Stimulated activated CD8-positive, alpha-beta memory T cell treated with anti-CD3 and anti-CD28 coated beads, Interleukin-7, amount 100 ng/mL, for 48 hours (primary cell): ENCODE measurements around the gene TRPM5.

ENCODE experiments used
- DNase-seq, 2 donors: peaks; one replicate each; pipeline ENCODE4 v3.0.0-alpha.2; 2020; ENCODE audit warnings: low read depth in 1 of 2; ENCODE audit errors: extremely low read depth in 1 of 2

TRPM5 gene

GRCh38 chr11:2409611-2410468 is 34.5 kb downstream of the TRPM5 start:
- DNase-seq = no peak

- DNase-seq = no peak
These were observed 35.2 kb downstream of the TRPM5 start for GRCh38 chr11:2409126-2409525.

DNA sequence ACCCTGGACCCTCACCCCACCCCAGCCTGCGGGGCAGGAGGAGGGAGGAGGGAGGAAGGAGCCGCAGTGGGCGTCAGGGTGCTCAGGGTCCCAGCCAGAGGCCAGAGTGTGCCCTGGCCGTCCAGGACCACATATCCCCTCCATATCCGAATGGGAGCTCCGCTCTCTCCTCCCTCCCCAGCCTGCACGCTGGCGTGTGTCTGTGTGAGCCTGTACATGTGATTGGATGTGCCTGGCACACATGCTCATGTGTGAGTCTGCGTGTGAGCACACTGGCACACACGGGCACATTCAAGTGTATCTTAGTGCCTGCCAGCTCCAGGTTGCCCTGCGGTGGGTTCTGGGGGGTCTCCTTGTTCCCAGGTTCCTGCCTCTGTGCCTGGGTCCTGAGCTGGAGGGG is 35.6 kb downstream of the TRPM5 start:
- DNase-seq = no peak

- DNase-seq = no peak
These were observed 37.4 kb downstream of the TRPM5 start for GRCh38 chr11:2406878-2407410.

DNA sequence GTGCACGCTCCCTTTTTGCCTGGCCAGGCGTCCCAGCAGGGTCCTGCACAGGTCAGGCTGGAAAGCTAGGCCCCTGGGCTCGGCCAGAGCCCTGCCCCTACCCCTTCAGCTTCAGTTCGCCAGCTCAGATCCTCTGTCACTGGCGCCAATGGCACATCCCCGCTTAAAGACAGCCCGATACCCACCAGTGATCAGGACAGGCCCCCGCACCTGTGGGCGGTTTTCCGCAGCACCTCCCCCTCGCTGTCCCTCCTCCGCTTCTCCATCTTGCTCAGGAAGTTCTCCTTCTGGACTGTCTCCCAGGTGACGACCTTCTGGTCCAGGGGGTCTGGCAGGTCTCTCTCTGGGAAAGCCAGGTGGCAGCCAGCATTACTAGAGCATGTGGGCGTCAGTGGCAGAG is 37.9 kb downstream of the TRPM5 start:
- no peak for DNase-seq

DNA sequence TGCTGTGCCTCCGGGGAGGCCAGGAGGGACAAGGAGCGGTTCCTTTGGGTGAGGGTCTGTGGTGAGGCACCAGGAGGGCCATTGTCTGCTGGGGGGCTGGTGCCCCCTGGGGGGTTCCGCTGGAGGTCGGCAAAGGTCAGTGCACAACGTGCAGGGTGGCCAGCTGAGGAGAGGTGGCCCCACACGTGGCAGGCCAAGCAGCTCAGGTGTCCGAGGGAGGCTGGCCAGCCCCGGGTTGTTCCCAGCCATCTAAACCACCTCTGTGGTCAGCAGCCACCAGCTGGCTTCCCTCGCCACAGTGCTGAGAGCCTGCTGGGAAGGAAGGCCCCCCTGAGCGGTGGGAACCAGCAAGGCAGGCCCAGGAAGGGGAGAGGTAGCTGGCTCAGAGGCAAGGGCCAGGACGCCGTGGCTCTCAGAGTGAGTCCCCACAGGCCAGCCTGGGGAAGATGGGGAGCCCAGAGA is 39.5 kb downstream of the TRPM5 start:
- DNase-seq = no peak

GRCh38 chr11:2402890-2403645 is 41.2 kb downstream of the TRPM5 start:
- no peak for DNase-seq

DNA sequence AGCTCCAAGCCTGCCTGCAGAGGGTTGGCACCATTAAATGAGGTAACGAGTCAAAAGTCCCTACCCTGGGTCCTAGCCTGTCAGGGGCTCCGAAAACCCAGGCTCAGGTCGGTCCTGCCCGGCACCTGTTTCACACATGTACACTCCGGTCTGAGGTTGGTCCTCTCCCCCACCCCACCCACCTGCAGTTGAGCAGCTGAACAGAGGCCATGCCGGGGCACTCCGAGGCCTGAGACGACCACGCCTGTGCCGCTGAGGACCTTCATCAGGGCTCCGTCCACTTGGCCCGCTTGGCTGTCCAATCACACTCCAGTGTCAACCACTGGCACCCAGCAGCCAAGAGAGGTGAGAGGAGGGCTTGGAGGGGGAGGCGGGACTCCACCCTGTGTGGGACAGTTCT is 42.2 kb downstream of the TRPM5 start:
- DNase-seq = no peak

DNA sequence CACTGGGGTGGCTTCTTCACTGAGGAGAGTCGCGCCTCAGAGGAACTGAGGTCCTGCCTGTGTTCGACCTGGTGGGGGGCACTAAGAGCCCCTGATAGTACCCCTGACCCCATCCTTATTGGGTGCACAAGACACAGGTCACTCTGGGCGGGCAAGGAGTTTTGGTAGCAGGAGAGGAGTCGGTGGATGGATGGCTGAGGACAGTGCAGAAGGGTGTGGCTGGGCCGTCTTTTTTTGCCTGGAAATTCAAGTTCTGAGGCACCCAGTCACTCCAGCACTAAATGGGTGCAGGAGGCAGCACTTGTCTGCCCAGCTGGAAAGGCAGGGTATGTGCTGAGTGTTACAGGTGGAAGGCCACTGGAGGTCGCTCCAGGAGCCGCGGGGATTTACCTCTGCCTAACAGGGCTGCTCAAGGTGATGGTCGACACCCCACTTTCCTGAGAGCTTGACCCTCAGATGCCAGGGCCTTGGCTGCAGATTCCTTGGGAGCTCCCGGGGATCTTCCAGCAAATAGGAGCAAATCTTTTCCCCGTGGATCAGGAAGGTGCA is 42.8 kb downstream of the TRPM5 start:
- DNase-seq = no peak

DNA sequence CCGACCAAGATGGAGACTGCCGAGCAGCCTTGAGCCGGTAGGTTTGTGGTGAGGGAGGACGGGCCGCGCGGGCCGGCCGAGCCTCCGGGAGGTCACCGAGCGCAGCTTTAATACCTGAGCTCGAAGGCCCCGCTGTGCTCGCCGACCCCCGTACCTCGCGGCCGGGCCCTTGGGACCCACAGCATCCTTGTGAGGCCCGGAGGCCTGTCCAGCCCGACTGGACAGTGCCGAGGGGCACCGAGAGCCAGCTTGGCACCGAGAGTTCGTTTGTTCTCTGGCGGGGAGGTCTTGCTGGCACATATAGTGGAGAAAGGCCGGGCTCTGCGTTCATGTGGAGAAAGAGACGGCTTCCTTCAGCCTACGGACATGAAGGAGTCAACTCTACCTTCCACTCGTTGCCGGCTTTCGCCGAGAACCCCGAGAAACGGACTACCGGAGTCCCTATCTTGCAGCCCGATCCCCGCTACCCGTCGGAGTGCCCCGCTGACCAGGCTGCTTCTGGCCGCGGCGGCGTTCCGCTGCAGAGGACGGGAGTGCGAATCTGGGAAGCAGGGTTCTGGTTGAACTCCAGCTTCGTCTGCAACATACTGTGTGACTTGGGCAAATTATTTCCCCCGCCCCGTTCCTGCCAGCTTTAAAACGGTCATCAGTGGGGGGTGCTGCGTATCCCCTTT is 43.4 kb downstream of the TRPM5 start:
- DNase-seq = no peak

DNA sequence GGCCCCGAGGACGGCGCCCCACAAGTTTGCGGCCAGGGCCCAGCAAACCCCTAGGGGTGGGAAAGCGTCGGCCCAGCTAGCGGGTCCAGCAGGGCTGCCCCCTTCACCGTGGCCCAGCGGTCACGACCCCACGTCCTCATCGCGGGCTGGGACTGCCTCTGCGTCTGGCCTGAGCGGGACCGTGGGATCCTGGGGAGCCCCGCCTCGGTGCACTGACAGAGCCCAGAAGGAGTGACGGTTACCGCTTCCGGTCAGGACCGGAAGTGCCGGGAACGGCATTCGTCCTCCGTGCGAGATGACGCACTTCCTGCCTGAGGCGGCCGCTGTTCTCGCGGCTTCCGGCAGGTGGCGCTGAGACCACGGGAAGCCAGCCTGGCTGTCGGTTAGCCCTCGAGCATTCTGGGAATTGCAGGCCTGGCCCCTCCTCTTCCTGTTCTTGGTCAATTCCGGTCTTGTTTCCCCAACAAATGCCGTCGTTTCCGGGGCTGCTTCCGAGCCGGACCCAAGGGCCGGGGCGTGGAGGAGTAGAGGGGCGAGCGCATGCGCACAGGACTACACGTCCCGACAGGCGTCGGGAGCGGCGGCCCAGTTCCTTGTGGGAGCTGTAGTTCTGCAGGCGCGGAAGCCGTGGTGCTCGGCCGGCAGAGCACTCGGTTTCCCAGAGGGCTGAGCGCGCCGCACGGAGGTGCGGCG is 44.1 kb downstream of the TRPM5 start, which contains the start of gene TSSC4:
Gene TSSC4, plus strand, starts transcription at position 682 of the 693 bp plus-strand sequence. CDS start 1,884 bp downstream, outside the sequence.
- DNase-seq = peak; percentile 99

GRCh38 chr11:2399488-2400068 is 44.7 kb downstream of the TRPM5 start:
- no peak for DNase-seq

- DNase-seq = no peak
These were observed 45.5 kb downstream of the TRPM5 start for GRCh38 chr11:2398664-2399355.

GRCh38 chr11:2397005-2397404 is 47.3 kb downstream of the TRPM5 start:
- no peak for DNase-seq

- no peak for DNase-seq
These were observed 47.8 kb downstream of the TRPM5 start for GRCh38 chr11:2396471-2396870.

DNA sequence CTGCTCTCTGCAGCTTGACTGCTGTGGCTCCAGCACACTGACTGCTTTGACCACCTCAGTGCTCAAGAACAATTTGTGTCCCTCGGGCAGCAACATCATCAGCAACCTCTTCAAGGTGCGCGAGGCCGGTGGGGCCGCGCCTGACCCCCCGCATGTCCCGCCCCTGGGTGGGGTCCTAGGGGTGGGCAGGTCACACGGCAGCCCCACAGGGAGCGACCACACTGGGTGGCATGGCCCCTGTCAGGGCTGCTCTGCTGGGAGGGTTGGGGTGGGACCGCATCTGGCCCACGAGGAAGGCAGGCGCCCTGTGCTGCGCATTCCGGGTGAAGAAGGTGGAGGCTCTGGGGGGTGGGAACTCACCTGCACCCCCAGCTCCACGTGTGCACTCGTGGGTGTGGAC is 48.5 kb downstream of the TRPM5 start:
- DNase-seq = no peak

DNA sequence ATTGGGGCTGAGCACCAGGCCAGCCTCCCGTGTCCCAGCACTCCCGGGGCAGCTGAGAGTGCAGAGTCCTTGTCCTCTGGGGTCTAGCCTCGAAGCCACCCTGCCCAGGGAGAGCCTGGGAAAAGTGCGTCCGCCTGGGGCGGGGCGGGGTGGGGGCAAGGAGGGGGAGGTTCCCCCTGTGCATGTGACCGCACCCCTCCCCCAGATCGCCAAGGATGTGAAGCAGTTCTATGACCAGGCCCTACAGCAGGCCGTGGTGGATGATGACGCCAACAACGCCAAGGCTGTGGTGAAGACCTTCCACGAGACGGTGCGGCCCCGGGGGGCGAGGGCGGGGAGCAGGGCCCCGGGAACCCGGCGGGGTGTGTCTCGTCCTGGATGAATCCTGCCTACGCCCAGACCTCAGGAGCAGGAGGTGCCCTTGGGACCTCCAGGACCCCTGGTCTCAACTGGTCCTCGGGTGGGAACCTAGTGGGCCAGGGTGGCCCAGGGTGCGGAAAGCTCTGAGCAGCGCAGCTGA is 49.0 kb downstream of the TRPM5 start:
- DNase-seq = no peak

DNA sequence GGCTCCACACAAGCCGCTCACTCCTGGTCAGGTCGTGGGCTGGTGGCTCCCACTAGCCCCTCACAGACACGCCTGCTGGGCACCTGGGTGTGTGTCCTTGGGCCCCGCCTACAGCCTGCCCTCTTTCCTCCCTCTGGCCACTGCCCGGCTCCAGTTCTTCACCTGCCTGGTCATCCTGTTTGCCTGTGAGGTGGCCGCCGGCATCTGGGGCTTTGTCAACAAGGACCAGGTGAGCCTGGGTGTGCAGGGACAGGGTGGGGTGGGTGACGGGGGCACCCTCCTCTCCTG is 49.6 kb downstream of the TRPM5 start:
- DNase-seq = no peak
